ENCODE results near the gene GINS3.
"Not testable (repeated sequence)": the region's sequence is repeated elsewhere in the genome, so short reads cannot be mapped to it uniquely, and the experiment has no call there.

Gene GINS3

GRCh38 chr16:58393138-58393504, 850 bp downstream of the GINS3 start:
- DNase-seq = no peak

- not testable (repeated sequence) for DNase-seq
Observed at GRCh38 chr16:58396897-58397296, 4.6 kb downstream of the GINS3 start.

DNA sequence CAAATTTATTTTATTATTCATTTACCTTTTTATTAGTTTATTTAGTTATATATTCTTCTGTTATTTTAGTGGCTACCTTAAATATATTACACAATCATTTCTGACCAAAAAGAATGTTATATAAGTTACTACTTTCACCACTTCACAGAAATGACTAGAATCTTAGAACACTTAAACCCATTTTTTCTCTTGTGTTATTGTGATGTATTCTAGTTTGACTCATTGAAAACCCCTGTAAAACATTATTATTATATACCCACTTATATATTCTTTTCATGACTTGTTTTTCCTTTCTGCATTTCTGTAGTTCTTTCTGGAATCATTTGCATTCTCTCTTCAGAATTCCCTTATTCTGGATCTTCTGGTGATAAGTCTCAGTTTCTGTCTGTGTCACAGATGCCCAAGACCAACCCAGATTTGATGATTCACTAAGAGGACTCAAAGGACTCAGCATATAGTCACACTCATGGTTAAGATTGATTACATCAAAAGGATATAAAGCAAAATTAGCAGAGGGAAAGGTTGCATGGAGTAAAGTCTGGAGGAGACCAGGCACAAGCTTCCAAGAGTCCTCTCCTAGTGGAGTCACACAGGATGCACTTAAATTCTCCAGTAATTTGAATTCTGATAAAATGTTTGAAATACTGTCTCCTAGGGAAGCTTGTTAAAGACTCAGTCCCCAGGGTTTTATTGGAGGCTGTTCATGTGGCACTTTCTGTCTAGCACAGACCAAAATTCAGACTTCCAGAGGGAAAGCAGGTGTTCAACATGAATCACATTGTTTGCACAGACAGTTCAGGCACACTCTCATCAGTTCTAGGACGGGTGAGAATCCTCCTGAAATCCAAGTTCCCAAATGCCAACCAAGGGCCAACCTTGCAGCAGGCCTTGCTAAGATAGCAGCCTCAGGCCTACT, 7.7 kb downstream of the GINS3 start:
- no peak for DNase-seq

DNA sequence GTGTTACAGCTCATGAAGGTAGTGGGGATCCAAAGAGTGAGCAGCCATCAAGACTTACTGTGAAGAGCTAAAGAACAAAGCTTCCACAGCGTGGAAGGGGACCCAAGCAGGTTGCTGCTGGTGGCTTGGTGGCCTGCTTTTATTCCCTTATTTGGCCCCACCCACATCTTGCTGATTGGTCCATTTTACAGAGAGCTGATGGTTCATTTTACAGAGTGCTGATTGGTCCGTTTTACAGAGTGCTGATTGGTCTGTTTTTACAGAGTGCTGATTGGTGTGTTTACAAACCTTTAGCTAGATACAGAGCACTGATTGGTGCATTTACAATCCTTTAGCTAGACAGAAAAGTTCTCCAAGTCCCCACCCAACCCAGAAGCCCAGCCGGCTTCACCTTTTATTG, 9.0 kb downstream of the GINS3 start:
- not testable (repeated sequence) for DNase-seq

DNA sequence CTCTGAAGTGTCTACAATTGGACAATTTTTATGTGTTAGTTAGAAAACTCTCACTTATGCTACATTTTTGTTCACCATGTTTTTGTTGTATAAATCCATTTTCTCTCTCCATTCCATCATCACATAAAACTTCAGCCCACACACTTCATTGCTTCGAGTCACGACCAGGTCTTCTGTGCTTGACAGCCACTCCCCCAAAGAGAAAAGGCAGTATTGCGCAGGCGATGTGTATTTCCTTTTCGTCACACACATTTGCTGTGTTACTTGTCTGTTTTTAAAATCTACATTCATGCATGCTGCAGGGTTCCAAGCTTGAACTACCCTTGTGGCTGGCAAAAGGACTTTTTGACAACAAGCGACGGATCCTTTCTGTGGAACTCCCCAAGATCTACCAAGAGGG, 10.5 kb downstream of the GINS3 start:
- DNase-seq = no peak

GRCh38 chr16:58409316-58409973, 17.2 kb downstream of the GINS3 start:
- DNase-seq = no peak

- no peak for DNase-seq
Observed at GRCh38 chr16:58411336-58411735, 19.1 kb downstream of the GINS3 start.

DNA sequence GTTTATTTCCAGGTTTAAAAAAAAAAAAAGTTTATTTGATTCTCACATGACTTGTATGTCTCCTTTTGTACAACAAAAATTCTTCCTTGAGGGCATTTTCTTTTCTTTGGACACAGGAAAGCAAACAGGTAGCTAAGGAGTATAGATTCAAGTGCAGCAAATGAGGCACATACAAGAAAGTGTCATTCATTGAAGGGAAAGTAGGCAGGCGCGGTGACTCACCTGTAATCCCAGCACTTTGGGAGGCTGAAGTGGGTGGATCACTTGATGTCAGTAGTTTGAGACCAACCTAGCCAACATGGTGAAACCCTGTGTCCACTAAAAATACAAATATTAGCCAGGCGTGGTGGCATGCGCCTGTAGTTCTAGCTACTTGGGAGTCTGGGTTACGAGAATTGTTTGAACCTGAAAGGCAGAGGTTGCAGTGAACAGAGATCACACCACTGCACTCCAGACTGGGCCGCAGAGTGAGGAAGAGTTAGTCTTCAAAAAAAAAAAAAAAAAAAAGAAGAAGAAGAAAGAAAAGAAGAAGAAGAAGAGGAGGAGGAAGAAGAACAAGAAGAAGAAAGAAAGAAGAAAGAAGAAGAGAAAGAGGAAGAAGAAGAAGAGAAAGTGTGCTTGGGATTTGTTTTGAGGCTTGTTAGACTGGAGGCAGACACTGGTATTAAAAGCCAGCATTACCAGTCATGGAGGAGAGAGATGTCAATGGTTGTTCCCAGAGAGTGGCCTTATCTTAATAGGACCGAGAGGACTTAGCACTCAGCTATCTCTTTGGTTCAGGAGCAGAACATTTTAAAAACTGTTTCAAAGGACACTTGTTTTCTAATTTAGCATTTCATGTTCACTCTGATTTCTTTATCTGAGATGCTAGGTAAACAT, 19.7 kb downstream of the GINS3 start:
- DNase-seq = peak; percentile 65

DNA sequence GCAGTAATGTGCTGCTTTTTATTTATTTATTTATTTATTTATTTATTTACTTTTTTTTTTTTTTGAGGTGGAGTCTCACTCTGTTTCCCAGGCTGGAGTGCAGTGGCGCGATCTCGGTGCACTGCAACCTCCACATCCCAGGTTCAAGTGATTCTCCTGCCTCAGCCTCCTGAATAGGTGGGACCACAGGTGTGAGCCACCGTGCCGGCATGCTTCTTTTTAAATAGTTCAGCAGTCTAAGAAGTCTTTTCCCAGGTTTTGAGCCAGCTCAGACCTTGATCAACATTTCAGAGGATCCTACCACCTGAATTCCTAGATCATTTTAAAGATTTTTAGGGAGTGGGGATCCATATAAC, 20.3 kb downstream of the GINS3 start:
- not testable (repeated sequence) for DNase-seq

GRCh38 chr16:58413359-58413758, 21.1 kb downstream of the GINS3 start:
- no peak for DNase-seq

- DNase-seq = no peak
Observed at GRCh38 chr16:58415003-58415402, 22.7 kb downstream of the GINS3 start.

GRCh38 chr16:58415961-58416360, 23.7 kb downstream of the GINS3 start:
- not testable (repeated sequence) for DNase-seq

- no peak for DNase-seq
Observed at GRCh38 chr16:58417035-58417434, 24.8 kb downstream of the GINS3 start.

- DNase-seq = no peak
Observed at GRCh38 chr16:58417600-58417999, 25.3 kb downstream of the GINS3 start.

- DNase-seq = no peak
Observed at GRCh38 chr16:58418026-58418425, 25.8 kb downstream of the GINS3 start.

- no peak for DNase-seq
Observed at GRCh38 chr16:58418601-58419000, 26.3 kb downstream of the GINS3 start.

GRCh38 chr16:58419241-58419990, 27.1 kb downstream of the GINS3 start:
- peak; percentile 28 for DNase-seq

- no peak for DNase-seq
Observed at GRCh38 chr16:58421059-58421458, 28.8 kb downstream of the GINS3 start.

DNA sequence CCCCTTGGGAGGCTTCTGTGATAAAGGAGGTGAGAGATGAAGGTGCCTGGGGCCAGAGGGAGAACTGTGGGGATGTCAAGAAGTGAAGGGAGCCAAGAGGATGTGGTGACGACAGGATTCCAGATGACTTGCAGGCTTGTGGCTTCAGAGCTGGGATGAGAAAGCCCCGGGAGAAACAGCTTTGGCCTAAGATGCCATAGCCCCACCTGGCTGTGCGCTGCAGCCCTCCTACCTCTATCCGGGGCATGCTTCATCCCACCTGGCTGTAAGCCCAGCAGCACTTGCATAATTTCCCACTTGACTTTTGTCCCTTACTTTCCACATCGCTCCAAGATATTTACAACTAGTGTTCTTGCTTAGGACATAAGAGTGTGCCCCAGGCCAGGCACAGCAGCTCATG, 29.3 kb downstream of the GINS3 start:
- no peak for DNase-seq

DNA sequence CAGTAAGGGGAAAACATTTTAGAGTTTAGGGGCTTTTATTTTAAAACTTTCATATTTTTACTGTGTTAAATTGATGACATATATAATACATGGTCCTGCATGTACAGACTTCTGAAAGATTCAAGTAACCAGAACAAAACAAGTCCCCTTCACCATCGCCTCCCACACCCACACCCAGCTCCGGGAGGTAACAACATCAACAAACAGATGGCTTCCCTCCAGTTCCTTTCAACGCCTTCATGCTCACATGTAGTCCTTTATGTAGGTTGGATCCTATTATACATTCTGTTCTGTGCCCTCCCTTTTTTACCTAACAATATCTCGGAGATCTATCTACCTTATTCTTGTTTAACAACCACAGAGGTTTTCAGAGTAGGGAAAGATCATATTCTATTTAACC, 30.5 kb downstream of the GINS3 start:
- no peak for DNase-seq

DNA sequence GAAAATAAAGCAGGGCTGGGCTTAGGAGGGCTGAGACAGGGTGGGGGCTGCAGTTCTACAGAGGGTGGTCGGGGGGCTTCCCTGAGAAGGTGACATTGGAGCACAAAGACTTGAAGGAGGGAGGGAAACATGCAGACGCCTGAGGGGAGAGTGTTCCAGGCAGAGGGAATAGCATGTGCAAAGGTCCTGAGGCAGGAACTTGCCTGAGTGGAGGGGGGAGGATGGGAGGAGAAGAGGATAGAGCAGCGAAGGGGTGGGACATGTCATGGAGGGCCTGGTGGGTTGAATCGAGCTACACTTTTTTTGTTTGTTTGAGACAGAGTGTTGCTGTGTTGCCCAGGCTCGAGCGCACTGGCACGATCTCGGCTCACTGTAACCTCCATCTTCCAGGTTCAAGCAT, 33.0 kb downstream of the GINS3 start:
- no peak for DNase-seq

DNA sequence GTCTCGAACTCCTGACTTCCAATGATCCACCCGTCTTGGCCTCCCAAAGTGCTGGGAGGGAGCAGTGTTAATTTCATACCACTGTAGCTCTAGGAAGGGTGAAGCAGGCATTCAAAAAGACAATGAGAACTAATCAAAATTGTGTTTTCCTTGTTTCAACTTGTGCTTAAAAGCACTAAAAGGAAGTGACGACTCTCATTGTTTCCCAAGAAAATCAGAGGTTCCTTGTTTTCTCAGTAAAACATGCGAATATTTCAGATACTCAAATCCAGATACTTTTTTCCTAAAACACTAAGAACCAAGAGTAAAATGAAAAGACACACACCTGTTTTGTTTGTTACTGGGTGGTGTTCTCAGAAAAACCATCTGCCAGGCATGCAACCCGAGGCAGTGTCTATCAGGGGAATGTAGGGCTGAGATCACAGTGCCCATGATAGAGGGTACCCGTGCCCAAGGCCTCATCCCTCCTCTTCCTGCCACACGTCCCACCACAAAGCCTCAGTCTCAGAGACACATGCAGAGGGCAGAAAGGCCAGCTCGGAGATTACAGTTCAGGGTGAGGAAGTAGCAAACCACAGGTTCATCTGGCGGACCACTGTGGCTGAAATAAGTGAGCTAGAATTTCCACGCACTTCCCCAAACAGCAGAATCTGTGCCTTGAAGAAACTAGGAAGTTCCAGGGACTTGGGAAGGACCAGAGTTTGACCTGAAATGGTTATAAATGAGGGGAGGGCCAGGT, 33.7 kb downstream of the GINS3 start:
- DNase-seq = no peak
